Measurements from ENCODE around the gene SHISA5.
A peak's percentile ranks its signal among the peaks of the same experiment; 100 is the strongest.
"Not testable (repeated sequence)": the region's sequence is repeated elsewhere in the genome, so short reads cannot be mapped to it uniquely, and the experiment has no call there.

The SHISA5 gene

DNA sequence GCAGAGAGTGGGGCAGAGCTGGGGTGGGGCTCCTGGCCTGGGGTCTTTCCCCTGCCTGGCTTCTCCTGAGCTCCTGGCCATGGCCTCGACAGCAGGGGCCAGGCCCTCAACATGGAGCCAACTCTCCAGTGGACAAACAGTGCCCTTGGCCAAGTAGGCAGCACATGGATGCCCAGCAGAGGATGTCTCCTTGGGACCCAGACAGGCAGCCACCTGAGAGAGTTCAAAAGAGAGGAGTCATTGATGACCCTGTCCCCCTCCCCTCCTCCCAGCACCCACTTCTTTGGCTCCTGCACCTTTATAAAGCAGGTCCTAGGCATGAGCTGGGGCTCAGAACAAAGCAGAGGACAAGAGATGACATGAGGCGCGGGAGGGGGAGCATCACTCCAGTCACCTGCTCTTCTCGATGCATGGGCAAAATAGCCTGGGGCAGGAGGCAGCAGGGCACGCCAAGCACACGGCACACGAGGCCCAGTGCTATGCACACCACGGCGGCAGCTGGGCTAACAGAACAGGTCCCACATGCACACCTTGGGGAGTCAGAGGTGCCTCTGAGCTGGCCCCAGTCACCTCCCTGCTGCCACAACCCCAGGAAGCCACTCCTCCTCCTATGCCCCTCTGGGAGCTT is 27.4 kb downstream of the SHISA5 start:
- DNase-seq = no peak

- no peak for DNase-seq
Measured at GRCh38 chr3:48475188-48475587, 28.8 kb downstream of the SHISA5 start.

DNA sequence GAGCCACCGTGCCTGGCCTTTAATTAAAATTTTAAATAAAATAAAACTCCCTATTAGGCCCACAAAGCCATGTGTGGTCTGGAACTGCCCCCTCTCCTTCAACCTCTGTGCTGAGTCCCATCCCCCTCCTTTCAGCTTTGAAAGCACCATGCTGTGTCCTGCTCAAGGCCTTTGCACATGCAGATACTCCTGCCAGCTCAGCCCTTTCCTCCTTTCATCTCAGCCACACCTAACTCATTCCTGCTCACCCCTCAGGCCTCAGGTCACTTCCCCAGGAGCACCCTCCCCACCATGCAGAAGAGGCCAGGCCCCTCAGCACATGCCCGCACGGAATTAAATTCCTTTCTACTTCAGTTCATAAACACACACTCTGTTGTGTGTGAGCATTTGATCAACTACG is 29.4 kb downstream of the SHISA5 start:
- DNase-seq = no peak

GRCh38 chr3:48474031-48474430 is 29.9 kb downstream of the SHISA5 start:
- DNase-seq = not testable (repeated sequence)

DNA sequence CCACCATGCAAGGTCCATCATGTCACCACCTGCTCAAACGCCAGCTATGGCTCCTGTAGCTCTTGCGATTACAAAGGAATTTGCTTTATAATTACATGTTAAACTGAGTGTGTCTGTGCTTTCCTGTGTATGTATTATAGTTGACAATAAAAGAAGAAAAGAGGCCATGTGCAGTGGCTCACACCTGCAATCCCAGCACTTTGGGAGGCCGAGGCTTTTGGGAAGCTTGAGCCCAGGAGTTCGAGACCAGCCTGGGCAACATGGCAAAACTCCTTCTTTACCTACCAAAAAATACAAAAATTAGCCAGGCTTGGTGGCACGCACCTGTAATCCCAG is 30.4 kb downstream of the SHISA5 start:
- no peak for DNase-seq

GRCh38 chr3:48472923-48473616 is 30.9 kb downstream of the SHISA5 start:
- DNase-seq = peak; percentile 77

DNA sequence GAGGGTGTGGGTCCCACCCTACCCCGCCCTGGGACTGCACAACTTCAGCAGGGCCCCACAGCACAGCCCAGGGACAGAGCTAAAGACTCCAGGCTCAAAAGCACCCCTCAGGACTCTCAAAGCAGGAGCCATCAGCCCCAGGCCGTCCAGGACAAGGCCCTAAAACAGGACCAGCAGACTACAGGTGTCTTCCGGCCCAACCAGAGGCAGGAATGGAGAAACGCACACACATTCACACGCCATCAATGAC is 31.4 kb downstream of the SHISA5 start:
- DNase-seq = no peak

DNA sequence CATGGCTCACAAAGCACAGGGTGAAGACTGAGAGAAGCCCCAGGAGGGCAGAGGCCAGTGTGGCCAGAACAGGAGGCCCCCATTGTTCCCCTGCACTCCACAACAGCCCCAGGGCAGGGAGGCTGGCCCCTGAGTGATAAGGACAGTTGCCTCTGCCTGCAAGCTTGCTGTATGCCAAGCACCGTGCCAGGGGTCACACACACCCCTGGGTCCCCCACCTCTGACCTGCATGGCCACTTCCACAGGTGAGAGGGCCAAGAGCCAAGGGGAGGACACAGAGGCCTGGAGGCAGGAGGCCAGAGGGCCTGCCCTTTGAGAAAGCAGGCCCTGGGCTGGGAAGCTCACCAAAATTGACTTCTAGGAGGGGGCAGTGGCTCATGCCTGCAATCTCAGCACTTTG is 33.7 kb downstream of the SHISA5 start:
- no peak for DNase-seq

DNA sequence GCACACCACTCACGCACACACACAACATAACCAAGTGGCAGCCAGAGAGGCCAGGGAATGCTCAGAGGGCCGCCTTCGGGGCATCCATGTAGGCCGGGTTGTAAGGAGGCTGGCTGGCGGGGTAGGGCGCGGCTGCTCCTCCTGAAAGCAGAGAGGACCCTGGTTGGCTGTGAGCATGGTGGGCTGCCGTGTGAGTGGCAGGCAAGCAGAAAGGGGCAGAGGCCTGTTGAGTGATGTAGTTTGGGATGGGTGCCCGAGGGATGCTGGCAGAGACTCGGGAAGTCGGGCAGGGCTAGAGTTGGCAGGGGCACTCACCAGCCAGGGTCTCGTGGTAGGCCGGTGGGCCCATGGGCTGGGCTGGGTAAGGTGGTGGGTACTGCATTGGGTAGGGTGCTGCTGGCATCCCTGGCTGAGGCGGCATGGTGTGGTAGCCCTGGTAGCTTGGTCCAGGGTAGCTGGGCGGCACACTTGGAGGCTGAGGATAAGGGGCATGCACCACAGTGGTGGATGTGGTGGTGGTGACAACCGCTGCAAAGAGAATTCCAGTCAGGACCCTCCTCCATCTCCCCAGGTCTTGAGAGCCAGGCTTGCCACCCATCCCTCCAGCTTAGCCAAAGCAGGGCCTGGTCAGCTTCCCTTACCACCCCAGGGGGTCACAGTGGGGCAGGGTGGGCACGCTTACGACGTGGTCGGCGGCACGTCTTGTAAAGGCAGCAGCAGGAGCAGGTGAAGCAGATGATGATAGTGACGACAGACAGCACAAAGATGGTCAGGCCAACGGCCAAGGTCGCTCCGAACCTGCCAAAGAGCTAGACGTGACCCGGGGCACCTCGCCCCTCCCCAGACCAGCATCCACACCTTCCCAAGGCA is 34.7 kb downstream of the SHISA5 start:
- DNase-seq = no peak

DNA sequence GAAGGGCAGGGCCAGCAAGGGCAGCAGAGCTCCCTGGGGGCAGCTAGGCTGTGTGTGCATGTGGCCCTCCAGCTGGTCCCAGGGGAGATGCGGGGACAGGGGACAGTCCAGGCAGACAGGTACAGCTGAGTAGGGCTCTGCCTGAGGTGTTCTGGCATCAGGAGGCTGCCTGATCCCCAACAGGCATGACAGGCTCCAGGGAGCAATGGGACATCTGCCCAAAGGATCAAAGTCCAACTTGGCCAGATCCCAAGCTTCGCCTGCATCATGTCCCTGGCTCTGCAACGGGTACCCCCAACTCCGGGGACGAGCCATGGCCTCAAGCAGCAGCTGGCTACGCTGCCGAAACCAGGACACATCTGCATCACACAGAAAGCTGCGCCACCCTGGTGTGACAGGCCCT is 35.6 kb downstream of the SHISA5 start:
- no peak for DNase-seq

DNA sequence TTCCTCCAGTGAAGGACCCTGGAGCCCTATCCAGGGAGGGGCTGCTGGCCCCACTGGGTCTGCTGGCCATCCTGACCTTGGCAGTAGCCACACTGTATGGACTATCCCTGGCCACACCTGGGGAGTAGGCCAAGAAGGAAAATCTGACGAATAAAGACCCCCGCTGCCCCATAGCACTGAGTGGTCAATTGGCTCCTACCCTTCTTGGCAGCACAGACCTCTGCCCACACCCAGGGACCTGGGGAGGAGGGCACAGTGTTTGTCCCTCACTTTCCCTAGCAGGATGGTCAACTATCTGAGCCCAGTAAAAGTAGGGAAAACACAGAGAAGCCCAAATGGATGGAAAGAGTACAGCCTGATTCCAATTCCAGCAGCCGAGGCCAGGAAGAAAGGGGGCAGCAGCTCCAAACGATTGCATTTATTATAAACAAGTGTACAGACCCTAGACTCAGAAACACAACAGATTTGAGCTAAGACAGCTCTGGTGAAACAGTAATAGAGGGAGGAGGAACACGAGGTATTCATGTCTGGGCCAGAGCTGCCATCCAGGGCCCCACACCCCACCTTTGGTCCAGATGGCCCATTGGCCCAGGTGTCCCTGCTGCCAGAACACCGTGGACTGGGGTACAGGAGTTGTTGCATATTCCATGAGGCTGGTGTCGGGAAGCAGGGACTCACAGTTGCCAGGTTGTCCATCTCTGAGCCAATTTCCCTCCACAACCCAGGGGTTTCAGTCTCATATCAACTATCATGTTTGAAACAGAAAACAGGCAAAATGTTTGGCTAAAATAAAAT is 36.3 kb downstream of the SHISA5 start:
- no peak for DNase-seq

DNA sequence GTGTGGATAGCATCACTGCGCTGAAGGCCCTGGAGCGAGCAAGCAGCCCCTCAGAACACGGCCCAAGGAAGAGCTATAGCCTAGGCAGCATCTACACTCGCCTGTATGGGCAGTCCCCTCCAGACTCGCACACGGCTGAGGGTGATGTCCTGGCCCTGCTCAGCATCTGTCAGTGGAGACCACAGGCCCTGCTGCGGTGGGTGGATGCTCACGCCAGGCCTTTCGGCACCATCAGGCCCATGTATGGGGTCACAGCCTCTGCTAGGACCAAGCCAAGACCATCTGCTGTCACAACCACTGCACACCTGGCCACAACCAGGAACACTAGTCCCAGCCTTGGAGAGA is 36.9 kb downstream of the SHISA5 start:
- DNase-seq = no peak

- DNase-seq = peak; percentile 21
Measured at GRCh38 chr3:48466386-48467109, 37.4 kb downstream of the SHISA5 start.

DNA sequence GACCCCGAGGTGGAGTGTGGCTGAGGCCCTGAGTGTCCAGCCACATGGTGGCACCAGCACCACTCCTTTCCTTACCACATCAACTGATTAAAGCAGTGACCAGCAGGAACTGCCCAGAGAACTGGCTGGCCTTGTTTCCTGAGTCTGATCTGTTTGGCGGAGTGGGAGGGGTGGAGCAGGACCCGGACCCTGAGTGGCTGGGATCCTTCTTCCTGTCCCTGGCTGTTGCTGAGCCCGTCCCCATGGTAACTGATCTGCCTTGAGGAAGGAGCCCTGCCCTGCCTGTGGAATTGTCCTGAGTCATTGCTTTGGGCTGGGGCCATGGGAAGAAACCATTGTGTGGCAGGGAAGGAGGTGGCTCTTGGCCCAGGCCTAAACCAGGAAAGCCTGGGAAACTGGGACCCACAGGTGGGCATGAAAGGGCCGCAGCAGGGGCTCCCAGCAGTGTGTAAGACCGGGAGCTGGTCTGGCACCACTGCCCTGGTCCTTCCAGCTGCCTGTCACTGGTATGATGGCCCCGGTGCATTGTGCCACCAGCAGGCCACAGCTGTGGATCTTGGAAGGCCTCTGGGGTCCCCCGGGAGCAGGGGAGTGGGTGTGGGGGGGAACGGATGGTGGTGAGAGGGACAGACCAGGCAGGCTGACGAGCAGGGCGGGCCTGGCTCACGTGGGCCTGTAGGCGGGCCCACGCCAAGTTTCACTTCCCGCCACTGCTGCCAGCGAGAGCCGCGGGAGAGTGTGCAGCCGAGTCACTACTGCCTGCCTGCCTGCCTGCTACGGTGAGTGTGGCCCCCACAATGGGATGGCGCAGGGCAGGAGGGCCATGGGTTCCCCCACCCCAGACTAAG is 38.2 kb downstream of the SHISA5 start:
- peak; percentile 56 for DNase-seq

GRCh38 chr3:48465237-48465530 is 38.8 kb downstream of the SHISA5 start:
- DNase-seq = no peak

DNA sequence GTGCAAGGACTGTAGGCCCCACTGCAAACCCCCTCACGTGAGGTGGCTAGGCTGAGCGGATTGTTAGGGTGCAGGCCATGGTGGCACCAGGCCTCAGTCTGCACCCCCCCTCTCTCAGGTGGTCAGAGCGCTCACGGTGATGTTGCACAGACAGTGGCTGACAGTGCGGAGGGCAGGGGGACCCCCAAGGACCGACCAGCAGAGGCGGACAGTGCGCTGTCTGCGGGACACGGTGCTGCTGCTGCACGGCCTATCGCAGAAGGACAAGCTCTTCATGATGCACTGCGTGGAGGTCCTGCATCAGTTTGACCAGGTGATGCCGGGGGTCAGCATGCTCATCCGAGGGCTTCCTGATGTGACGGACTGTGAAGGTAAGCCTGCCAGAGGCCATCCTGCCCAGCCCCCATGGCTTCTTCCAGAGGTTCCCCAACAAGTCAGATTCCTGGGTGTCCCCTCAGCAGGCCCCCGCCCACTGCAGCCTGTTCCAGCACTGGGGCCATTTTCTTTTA is 39.2 kb downstream of the SHISA5 start:
- DNase-seq = no peak

- DNase-seq = no peak
Measured at GRCh38 chr3:48463703-48464102, 40.3 kb downstream of the SHISA5 start.

DNA sequence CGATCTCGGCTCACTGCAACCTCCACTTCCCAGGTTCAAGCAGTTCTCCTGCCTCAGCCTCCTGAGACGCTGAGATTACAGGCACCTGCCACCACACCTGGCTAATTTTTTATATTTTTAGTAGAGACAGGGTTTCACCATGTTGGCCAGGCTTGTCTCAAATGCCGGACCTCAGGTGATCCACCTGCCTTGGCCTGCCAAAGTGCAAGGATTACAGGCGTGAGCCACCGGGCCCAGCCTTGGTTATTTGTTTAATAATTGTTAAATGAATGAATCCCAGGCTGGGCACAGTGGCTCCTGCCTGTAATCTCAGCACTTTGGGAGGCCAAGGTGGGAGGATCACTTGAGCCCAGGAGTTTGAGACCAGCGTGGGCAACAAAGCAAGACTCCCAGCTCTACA is 42.2 kb downstream of the SHISA5 start:
- not testable (repeated sequence) for DNase-seq

- no peak for DNase-seq
Measured at GRCh38 chr3:48460517-48460902, 43.5 kb downstream of the SHISA5 start.

GRCh38 chr3:48459773-48460516 is 44.0 kb downstream of the SHISA5 start:
- no peak for DNase-seq

- no peak for DNase-seq
Measured at GRCh38 chr3:48459331-48459730, 44.6 kb downstream of the SHISA5 start.

Measured in activated gamma-delta T cell (primary cell).